Activated naive CD8-positive, alpha-beta T cell (primary cell): ENCODE data around the gene DSCAML1.

Source experiments
- H3K27ac Mint-ChIP-seq: one replicate; pipeline ENCODE4 v1.8.0; 2021; ENCODE audit warnings: mixed read lengths
- H3K27me3 Mint-ChIP-seq: one replicate; pipeline ENCODE4 v1.8.0; 2021; ENCODE audit warnings: mixed read lengths
- H3K36me3 Mint-ChIP-seq: one replicate; pipeline ENCODE4 v1.8.0; 2021; ENCODE audit warnings: mixed read lengths
- H3K4me1 Mint-ChIP-seq: one replicate; pipeline ENCODE4 v1.8.0; 2021; ENCODE audit warnings: low read depth, mixed read lengths
- H3K4me3 Mint-ChIP-seq: one replicate; pipeline ENCODE4 v1.8.0; 2021; ENCODE audit warnings: mild to moderate bottlenecking, mixed read lengths
- H3K9me3 Mint-ChIP-seq: one replicate; pipeline ENCODE4 v1.8.0; 2021; ENCODE audit warnings: low read depth, mixed read lengths

DSCAML1 gene

DNA sequence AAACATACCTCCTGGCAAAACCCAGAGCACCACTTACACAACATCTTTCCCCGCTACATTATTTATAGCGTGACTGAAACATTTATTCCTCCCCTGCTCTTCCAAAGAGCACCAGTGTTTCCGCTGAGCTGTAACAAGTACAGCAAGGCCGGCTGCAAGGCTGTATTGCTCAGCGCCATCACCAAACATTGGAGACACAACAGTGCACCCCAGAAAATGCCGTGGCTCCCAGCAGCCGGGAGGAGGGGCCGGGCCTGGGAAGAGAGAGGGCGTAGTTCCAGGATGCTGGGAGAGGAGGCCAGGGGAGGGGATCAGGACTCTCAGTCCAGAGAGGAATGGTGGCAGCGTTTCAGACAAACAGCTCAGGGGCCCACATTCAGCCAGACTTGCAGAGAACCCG, 133.2 kb downstream of the DSCAML1 start:
- H3K9me3 Mint-ChIP-seq, result no peaks in the 10 kb centered on the region

DNA sequence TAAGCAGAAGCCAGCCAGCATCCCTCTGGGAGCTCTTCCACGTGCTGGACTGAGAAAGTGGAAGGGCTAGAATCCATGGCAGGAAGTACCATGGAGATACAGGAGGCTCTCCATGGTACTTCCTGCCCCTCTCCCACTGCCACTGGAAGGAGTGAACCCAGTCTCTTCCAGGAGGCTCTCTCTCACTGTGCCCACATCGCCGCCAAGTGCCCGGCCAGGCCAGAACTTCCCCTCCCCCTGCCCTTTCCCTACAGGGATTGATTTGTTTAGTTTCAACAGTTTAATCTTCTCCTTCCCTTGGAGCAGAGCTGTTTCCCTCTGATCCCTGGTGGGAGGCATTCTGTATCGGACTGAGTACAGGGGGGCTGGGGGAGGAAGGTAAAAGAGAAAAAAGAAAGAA, 133.6 kb downstream of the DSCAML1 start:
- no peak overlapping the region for H3K27ac Mint-ChIP-seq

More for the DNA sequence above, 133.2 kb downstream of the DSCAML1 start:
- no peaks in the 10 kb centered on the region for H3K36me3 Mint-ChIP-seq
- H3K4me3 Mint-ChIP-seq, result no peak overlapping the region
- no peaks in the 10 kb centered on the region for H3K4me1 Mint-ChIP-seq
- H3K27me3 Mint-ChIP-seq, result no peaks in the 10 kb centered on the region
- no peak overlapping the region for H3K27ac Mint-ChIP-seq

DNA sequence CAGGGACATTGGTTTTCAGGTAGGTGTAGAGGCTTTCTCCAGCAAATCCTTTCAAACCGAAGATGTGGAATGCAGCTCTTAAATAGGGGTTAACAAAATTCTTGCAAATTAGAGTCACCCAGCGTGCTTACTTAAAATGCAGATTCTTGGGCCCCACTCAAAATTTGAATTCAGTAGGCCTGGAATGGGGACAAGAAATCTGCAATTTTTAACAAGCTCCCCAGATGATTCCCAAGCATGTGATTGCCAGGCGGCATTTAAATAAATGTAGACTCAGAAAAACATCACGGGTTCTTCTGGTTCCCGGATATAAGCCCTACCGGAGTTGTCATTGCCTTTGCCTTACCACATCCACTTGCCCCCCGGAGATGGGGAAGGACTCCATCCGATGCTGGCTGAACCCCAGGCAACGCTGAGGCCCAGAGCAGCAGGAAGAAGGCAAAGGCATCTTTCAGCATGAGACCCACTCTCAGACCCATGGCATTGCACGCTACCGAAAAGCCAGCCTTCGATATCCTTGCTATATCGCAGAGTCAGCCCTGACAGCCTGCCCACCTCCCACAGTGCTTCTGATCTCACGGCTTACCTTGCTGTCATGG, 134.2 kb downstream of the DSCAML1 start:
- no peaks in the 10 kb centered on the region for H3K9me3 Mint-ChIP-seq
- H3K27ac Mint-ChIP-seq, result no peak overlapping the region
- H3K36me3 Mint-ChIP-seq, result no peaks in the 10 kb centered on the region
- H3K27me3 Mint-ChIP-seq, result no peaks in the 10 kb centered on the region
- H3K4me1 Mint-ChIP-seq, result no peaks in the 10 kb centered on the region
- H3K4me3 Mint-ChIP-seq, result no peak overlapping the region

More for the DNA sequence above, 133.6 kb downstream of the DSCAML1 start:
- Mint-ChIP-seq H3K36me3 (no peaks in the 10 kb centered on the region), H3K4me1 (no peaks in the 10 kb centered on the region), H3K27me3 (no peaks in the 10 kb centered on the region), H3K9me3 (no peaks in the 10 kb centered on the region), H3K4me3 (no peak overlapping the region)

DNA sequence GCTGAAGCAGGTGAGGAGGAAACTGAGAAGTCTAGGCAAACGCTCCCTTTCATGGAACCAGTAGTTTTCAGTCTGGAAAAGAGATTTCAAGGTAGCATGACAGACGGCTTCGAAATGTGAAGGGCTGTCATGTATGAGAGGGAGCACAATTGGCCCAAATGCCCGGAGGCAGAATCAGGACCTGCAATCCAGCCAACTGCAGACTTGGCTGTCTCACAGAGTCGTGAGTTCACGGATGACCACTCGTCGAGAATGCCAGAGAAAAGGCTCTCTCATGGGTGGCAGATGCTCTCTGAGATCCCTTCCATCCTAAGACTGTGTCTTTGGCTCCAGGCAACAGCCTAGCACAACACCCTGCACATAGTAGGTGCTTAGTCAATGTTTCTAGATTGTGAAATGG, 134.8 kb downstream of the DSCAML1 start:
- no peaks in the 10 kb centered on the region for H3K27me3 Mint-ChIP-seq
- H3K9me3 Mint-ChIP-seq, result no peaks in the 10 kb centered on the region
- no peak overlapping the region for H3K27ac Mint-ChIP-seq
- no peaks in the 10 kb centered on the region for H3K4me1 Mint-ChIP-seq
- no peaks in the 10 kb centered on the region for H3K36me3 Mint-ChIP-seq
- H3K4me3 Mint-ChIP-seq, result no peak overlapping the region

DNA sequence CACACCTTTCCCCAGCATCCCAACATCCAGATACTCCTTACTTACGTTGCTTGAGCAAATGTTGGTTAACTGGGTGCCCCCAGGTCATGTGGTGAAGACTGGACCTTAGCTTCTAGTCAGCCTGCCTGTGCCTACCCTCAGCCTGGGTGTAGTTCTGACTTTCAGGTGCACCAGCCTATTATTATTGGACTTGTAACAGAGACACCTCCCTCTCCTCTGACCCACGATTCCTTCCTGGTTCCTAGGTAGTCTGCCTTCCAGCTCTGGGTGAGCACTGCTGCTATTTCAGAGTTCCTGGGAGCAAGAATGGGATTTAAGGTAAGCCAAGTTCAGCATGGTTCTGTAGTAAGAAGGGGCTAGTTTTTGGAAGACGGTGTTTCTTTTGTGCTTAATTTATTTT, 138.2 kb downstream of the DSCAML1 start:
- no peaks in the 10 kb centered on the region for H3K9me3 Mint-ChIP-seq
- H3K27ac Mint-ChIP-seq, result no peak overlapping the region
- H3K4me3 Mint-ChIP-seq, result no peak overlapping the region
- H3K36me3 Mint-ChIP-seq, result no peaks in the 10 kb centered on the region
- H3K4me1 Mint-ChIP-seq, result no peaks in the 10 kb centered on the region
- H3K27me3 Mint-ChIP-seq, result no peaks in the 10 kb centered on the region

DNA sequence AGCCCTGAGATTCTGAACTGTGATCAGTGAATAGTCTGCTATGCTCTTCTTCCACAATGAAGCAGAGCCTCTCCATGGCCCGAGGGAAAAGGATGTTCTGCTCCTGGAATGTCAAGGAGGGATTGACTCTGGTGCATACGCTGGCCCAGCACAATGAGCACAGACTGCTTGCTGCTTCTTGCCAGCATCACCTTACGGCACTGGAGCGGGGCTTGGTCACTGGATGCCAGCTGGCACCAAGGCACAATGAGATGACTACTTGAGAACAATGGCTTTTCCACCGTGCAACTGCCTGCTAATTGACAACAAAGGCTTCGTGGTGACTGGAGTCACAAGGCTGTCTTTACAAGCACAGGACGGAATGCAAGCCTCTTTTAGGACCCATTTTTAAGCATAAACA, 139.2 kb downstream of the DSCAML1 start:
- no peaks in the 10 kb centered on the region for H3K4me1 Mint-ChIP-seq
- H3K4me3 Mint-ChIP-seq, result no peak overlapping the region
- no peaks in the 10 kb centered on the region for H3K9me3 Mint-ChIP-seq

DNA sequence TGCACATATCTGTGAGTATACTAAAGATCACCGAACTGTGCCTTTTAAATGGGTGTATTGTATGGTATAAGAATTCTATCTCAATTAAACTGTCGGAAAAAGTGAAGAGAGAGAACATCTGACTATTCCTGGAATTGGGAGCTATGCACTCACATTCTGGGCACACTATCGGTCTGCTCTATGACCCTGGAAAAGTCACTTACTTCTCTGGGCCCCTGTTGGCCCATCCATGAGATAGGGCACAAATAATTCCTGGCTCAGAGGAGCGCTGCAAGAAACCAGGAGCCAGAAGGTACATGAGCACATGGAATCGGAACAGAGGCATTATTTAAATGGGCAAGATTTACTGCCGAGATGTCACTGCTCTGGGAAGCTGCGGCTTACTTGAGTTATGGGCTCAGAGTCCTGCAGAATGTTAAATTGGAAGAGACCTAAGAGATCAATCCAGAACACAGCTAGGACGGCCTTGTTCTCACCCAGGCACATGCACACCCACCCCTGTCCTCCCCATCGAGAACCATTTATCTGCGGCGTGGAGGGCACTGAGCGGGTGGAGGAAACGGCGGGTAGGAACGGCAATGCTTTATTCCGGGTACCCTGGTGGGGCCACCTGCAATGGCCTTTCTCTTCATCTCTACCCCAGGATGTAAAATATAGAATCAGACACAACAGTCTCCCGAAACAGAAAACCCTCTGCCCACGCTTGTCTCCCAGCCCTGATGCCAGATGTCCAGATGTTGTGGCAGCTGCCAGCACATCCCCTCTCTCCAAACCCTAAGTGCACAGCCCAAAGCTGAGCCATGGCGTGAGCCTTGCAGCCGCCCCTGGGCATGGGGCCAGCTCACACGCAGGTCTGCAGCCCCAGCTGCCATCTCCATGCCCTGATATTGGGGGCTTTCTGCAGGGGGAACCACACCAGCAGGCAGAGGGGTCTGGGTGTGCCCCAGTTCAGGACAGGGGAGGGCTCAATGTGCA, 142.4 kb downstream of the DSCAML1 start:
- Mint-ChIP-seq H3K36me3 (no peaks in the 10 kb centered on the region), H3K4me1 (no peaks in the 10 kb centered on the region), H3K4me3 (no peak overlapping the region), H3K27me3 (no peaks in the 10 kb centered on the region), H3K27ac (no peak overlapping the region), H3K9me3 (no peaks in the 10 kb centered on the region)

More for the DNA sequence above, 139.2 kb downstream of the DSCAML1 start:
- Mint-ChIP-seq H3K27me3 (no peaks in the 10 kb centered on the region), H3K27ac (no peak overlapping the region), H3K36me3 (no peaks in the 10 kb centered on the region)

DNA sequence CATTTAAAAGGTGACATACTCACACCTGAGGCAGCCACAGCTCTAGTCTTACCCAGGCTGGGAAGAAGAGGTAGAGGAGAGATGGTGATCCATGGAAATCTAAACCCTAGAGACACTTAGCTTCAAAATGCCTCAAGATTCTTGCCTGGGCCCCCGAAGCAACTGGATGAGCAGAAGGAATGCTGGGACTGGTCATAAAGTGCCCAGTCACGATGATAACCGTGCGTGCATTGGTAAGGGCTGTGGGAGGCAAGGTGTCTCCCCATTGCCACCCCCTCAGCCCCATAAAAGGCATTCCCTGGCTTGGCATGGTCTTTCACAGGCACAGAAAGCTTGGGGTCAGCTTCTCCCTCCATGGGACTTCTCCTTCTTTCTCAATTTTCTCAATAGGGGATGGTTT, 144.5 kb downstream of the DSCAML1 start:
- no peaks in the 10 kb centered on the region for H3K36me3 Mint-ChIP-seq
- H3K9me3 Mint-ChIP-seq, result no peaks in the 10 kb centered on the region
- H3K4me1 Mint-ChIP-seq, result no peaks in the 10 kb centered on the region
- no peaks in the 10 kb centered on the region for H3K27me3 Mint-ChIP-seq
- no peak overlapping the region for H3K27ac Mint-ChIP-seq
- H3K4me3 Mint-ChIP-seq, result no peak overlapping the region

DNA sequence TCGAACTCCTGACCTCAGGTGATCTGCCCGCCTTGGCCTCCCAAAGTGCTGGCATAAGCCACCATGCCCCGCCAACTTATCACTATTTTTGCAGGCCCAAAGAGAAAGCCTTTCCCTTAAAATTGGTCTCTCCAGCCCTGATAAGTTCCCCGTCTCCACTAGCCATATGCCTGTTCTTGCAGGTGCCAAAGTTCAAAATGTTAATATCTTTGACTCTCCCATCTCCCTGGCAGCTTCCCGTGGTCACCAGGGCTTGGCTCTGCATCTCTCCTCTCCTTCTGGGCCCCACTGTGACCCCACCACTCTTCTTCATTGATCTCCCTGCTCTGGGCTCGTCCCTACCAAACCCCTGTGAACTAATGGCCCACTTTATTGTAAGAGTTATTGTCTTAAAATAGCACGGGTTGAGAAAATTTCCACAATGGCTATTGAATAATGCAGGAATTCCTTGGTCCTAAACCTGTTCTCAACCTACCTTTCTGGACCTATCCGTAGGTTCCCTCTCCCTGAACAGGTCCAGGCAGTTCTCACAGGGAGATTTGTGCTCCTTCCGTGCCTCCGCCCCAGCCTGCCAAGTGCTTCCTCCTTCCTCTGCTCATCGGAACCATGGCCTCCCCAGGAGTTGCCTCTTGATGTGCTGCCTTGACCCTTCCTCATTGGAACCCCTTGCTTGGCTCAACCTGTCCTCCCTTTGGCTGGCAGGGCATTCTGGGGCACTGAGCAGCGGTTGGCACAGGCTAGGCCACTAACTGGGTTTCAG, 147.5 kb downstream of the DSCAML1 start:
- Mint-ChIP-seq H3K27ac (no peak overlapping the region), H3K4me3 (no peak overlapping the region), H3K27me3 (peaks cover 1% of the 10 kb centered on the region), H3K4me1 (no peaks in the 10 kb centered on the region), H3K9me3 (no peaks in the 10 kb centered on the region), H3K36me3 (no peaks in the 10 kb centered on the region)

DNA sequence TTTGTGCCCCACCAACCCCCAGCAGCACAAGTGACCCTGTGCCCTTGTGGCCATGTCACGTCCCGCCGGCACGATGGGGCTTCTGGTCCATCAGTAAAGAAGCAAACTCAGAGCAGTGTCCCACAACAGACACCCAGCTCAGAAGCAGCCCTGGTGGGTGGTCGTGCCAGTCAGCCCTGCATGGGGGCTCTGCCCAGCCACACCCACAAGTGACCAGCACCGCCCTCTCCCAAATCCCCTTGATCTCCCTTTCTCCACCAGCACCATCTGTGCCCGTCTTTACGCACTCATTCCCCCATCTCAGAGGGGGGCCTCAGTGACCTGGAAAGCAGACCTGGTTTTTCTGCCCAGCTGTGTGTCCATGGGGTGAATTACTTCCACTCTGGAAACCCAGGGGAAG, 149.1 kb downstream of the DSCAML1 start:
- H3K4me3 Mint-ChIP-seq, result no peak overlapping the region
- no peak overlapping the region for H3K27ac Mint-ChIP-seq
- peaks cover 1% of the 10 kb centered on the region for H3K27me3 Mint-ChIP-seq
- H3K4me1 Mint-ChIP-seq, result no peaks in the 10 kb centered on the region
- no peaks in the 10 kb centered on the region for H3K36me3 Mint-ChIP-seq
- no peaks in the 10 kb centered on the region for H3K9me3 Mint-ChIP-seq

DNA sequence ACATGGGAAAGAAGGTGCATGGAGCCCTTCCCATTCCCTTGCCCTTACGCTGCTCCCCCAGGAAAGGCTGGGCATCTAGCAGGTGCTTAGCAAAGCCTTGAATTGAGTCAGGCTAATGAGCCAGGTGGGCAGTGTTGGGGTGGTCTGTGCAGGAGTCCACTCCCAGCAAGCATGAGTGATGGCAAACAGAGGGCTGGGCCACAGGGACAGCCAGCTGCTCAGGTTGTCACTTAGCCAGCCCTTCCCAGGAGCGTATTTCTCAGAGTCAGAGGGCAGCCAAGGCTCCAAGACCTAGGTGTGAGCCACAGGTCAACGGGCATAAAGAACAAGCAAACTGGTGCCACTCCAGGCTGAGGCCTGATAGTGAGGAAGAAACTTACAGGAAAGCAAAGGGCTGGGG, 149.8 kb downstream of the DSCAML1 start:
- H3K27ac Mint-ChIP-seq, result no peak overlapping the region
- no peaks in the 10 kb centered on the region for H3K36me3 Mint-ChIP-seq
- no peak overlapping the region for H3K4me3 Mint-ChIP-seq
- no peaks in the 10 kb centered on the region for H3K9me3 Mint-ChIP-seq
- H3K27me3 Mint-ChIP-seq, result peaks cover 1% of the 10 kb centered on the region
- no peaks in the 10 kb centered on the region for H3K4me1 Mint-ChIP-seq

DNA sequence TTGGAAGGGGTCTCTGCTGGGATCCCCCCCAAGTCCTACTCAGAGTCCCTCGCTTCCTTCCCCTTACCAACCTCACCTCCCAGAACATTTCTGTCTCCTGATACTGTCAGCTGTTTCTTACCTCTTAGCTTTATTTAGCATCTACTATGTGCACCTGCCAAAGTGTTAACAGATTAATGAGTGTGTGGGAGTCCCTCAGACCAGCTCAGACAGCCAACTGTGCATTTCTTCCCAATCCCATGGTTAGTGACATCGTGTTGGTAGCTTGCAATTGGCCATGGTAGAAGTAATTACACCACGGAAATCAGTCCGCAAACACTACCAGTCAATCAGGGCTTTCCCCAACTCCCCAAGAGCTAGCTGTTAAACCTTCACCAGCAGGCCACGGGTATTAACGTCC, 150.6 kb downstream of the DSCAML1 start:
- Mint-ChIP-seq H3K9me3 (no peaks in the 10 kb centered on the region), H3K27ac (no peak overlapping the region)

DNA sequence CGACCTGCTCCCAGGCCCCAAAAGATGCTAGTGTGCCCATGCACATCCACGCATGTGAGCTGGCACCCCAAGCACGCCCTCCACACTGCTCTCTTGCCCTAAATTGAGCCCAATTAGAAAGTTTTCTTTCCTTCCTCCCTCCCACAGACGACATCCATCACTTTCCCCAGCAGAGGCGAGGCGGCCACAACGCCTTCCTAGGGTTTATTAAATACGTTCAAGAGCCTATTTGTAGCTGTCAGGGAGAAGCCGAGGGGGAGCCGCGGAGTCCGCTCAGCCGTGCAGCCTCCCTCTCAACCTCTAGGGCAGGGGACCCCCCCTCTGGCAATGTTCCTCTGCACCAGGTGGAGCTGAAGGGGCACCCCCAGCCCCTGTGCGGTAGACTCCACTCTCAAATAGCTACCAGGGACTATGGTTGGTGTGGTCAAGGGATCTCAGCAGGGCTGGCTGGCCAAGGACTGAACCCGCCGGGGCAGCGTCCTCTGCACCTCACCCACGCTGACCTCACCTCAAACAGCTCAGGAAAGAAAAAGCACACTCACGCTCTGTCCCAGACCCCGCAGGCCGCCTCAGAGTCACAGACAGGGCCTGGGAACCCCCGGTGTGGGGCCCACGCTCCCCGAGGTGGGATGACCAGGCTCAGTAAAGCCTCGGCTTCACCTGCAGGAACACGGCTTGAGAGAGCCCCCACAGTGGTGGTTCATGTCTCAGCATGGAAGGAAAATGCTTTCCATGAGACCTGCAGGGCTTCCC, 152.4 kb downstream of the DSCAML1 start:
- Mint-ChIP-seq H3K36me3 (no peaks in the 10 kb centered on the region), H3K27me3 (peaks cover 9% of the 10 kb centered on the region), H3K4me3 (no peak overlapping the region)

More for the DNA sequence above, 150.6 kb downstream of the DSCAML1 start:
- no peaks in the 10 kb centered on the region for H3K36me3 Mint-ChIP-seq
- no peak overlapping the region for H3K4me3 Mint-ChIP-seq
- H3K27me3 Mint-ChIP-seq, result peaks cover 3% of the 10 kb centered on the region
- H3K4me1 Mint-ChIP-seq, result no peaks in the 10 kb centered on the region

DNA sequence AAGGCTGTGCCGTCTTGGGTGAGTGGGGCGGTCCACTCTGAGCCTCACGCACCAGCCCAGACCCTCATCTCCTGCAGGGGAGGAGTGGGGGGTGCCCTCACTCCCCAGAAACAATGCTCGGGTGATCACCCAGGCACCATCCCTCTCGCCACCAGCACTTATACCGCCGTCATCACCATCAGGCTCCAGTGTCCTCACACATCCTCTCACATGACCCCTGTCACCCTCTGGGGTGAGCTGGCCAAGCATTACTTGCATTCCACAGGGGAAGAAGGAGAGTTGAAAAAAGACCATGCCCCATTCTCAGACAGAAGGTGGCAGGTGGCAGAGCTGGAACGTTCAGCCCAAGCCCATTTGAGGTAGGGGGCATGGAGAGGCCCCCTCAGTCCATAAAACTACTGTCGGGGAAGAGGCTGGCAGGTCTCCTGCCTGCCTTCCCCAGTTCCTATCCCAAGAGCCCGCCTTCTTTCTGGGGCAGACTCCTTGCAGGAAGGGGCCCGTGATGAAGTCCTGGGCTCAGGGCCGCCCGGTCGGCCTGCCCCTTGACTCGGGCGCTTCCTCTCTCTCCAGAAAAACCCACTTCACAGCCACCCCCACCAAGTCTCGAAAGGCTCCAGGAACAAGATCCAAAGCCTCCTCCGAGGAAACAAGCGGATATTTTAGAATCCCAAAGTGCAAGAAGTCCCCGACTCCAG, 153.3 kb downstream of the DSCAML1 start:
- Mint-ChIP-seq H3K27ac (no peak overlapping the region), H3K9me3 (no peaks in the 10 kb centered on the region), H3K27me3 (peaks cover 11% of the 10 kb centered on the region), H3K4me3 (no peak overlapping the region), H3K4me1 (no peaks in the 10 kb centered on the region), H3K36me3 (no peaks in the 10 kb centered on the region)

More for the DNA sequence above, 152.4 kb downstream of the DSCAML1 start:
- H3K27ac Mint-ChIP-seq, result no peak overlapping the region
- H3K4me1 Mint-ChIP-seq, result no peaks in the 10 kb centered on the region
- H3K9me3 Mint-ChIP-seq, result no peaks in the 10 kb centered on the region
